GM12878 (cell line): Measurements from ENCODE around the gene ELMO3. TPM values are rescaled to one million over a fixed set of nuclear protein-coding genes. Genes with fewer than 3 reads are reported as not detected.
A peak's percentile ranks its signal among the peaks of the same experiment; 100 is the strongest.

Source experiments
- ATAC-seq: fragments of 200-7000 bp; cut with Tn5 transposase; 3 replicates; pipeline ENCODE4 v1.9.1; 2020; ENCODE audit warnings: mild to moderate bottlenecking, moderate library complexity
- BruUV-seq: library from RNA; stranded (reverse); fragments of 400-500 nt; replicated peaks from 2 replicates; lab custom pipeline; 2021; lab: Mats Ljungman, UMichigan
- CTCF ChIA-PET: fragments of 300-600 bp; sonication (Branson Sonifier 250); formaldehyde crosslinking; extraction: SDS; loops from one replicate; lab custom pipeline; 2021; ENCODE audit warnings: inconsistent platforms; lab: Yijun Ruan, JAX
- POLR2A ChIA-PET: fragments of 350-600 bp; formaldehyde crosslinking; extraction: SDS; loops from one replicate; lab custom pipeline; 2021; ENCODE audit warnings: inconsistent platforms; lab: Charles Lee
- RAD21 ChIA-PET: fragments of 300-600 bp; sonication (Branson Sonifier 250); formaldehyde crosslinking; loops from one replicate; lab custom pipeline; 2023; ENCODE audit warnings: antibody characterized with exemption; ENCODE audit not compliant: unreplicated experiment; lab: Charles Lee
- SMC1A ChIA-PET: fragments of 300-600 bp; sonication (Branson Sonifier 250); formaldehyde crosslinking; loops from one replicate; lab custom pipeline; 2023; ENCODE audit not compliant: unreplicated experiment, uncharacterized antibody; lab: Charles Lee
- DNase-seq: peaks from one replicate; pipeline ENCODE4 v3.0.0-alpha.2; 2011; ENCODE audit warnings: low read depth, low spot score
- FAIRE-seq: peaks from 3 replicates; lab custom pipeline; 2011; peaks lifted over from hg19 to GRCh38; lab: Jason Lieb, UNC
- H2AFZ ChIP-seq: 2 replicates; pipeline ENCODE4 v1.6.0; 2011; ENCODE audit warnings: low read depth, low read length, control low read depth; ENCODE audit not compliant: control insufficient read depth
- H3K27ac ChIP-seq: 2 replicates; pipeline ENCODE4 v1.5.1; 2011; ENCODE audit warnings: control low read depth; ENCODE audit not compliant: control insufficient read depth, insufficient read depth
- H3K27me3 ChIP-seq, 2 experiments: replicated peaks in 1 of 2; 2 replicates each; pipeline versions ENCODE4 v1.6.0 to v1.6.1; 2011; ENCODE audit warnings: low read length in 1 of 2; ENCODE audit not compliant: control insufficient read depth in 2 of 2, insufficient read depth in 2 of 2
- H3K36me3 ChIP-seq, 2 experiments: 2 replicates each; pipeline ENCODE4 v1.5.1; 2011; ENCODE audit warnings: low read length in 1 of 2; ENCODE audit not compliant: control insufficient read depth in 2 of 2, insufficient read depth in 2 of 2
- H3K4me1 ChIP-seq: 2 replicates; pipeline ENCODE4 v1.6.1; 2011; ENCODE audit warnings: mild to moderate bottlenecking, low read length, moderate library complexity, mixed read lengths; ENCODE audit not compliant: control insufficient read depth, insufficient read depth
- H3K4me2 ChIP-seq: 2 replicates; pipeline ENCODE4 v1.6.0; 2011; ENCODE audit warnings: control low read depth; ENCODE audit not compliant: control insufficient read depth, insufficient read depth
- H3K4me3 ChIP-seq: fragments of 200-600 bp; sonication (generic); 2 replicates; pipeline ENCODE4 v1.5.1; 2016
- H3K79me2 ChIP-seq: 2 replicates; pipeline ENCODE4 v1.6.0; 2011; ENCODE audit warnings: low read length; ENCODE audit not compliant: control insufficient read depth, insufficient read depth
- H3K9ac ChIP-seq: 2 replicates; pipeline ENCODE4 v1.8.0; 2011; ENCODE audit warnings: low read length, control low read depth, mixed read lengths; ENCODE audit not compliant: control insufficient read depth, insufficient read depth
- H3K9me3 ChIP-seq: replicated peaks from 3 replicates; pipeline ENCODE4 v1.5.1; 2011; ENCODE audit warnings: mild to moderate bottlenecking, low read length; ENCODE audit not compliant: control insufficient read depth, insufficient read depth
- H4K20me1 ChIP-seq: 2 replicates; pipeline ENCODE4 v1.6.0; 2011; ENCODE audit not compliant: control insufficient read depth, insufficient read depth
- POLR2A ChIP-seq: IDR thresholded peaks from 2 replicates; pipeline ENCODE4 v1.6.1; 2011; ENCODE audit warnings: low read depth, mild to moderate bottlenecking, low read length
- WGBS: methylation state at CpG from one replicate; pipeline ENCODE4 v1.1.6; 2016; ENCODE audit warnings: low lambda C conversion rate; ENCODE audit not compliant: insufficient replicate concordance, insufficient coverage; ENCODE audit errors: missing lambda C conversion rate; 5-methylcytosine and 5-hydroxymethylcytosine counted together
- in situ Hi-C: fragments of 300-500 bp; cut with MboI; formaldehyde crosslinking; loops from 9 replicates; pipeline ENCODE4 v1.14.3; 2018; ENCODE audit warnings: mixed read lengths
- intact Hi-C: fragments of 100-400 bp; cut with micrococcal nuclease; formaldehyde crosslinking; loops from one replicate; pipeline ENCODE4 v1.14.2; 2022; ENCODE audit not compliant: unreplicated experiment
- polyA plus RNA-seq, 11 experiments: library from polyadenylated mRNA; depleted of rRNA in 4 of 11; unstranded in 6 of 11; stranded (reverse) in 5 of 11; fragments of >200 nt; fragmentation: Nextera tagmentation in 4 of 11; fragmentation: Illumina TruSeq in 1 of 11; extraction: Ambion mirVana in 4 of 11; extraction: Trizol in 1 of 11; gene quantifications; 1 replicate in 1 of 11; 2 replicates in 10 of 11; pipeline versions ENCODE4 v1.2.1 to v1.2.3, GENCODE V29; 2011 to 2016; ENCODE audit warnings: inconsistent platforms in 2 of 11, missing spikeins in 2 of 11, low read depth in 1 of 11
- total RNA-seq, 4 experiments: library from RNA; depleted of rRNA in 3 of 4; stranded (reverse); fragments of >200 nt in 3 of 4; fragmentation: Illumina TruSeq in 1 of 4; extraction: Trizol in 1 of 4; gene quantifications; 2 replicates each; pipeline versions ENCODE4 v1.2.1 to v1.2.3, GENCODE V29; 2013 to 2021
- TF ChIP-seq, protein P1 (sequence below): IDR thresholded peaks from 2 replicates; pipeline ENCODE4 v1.6.1; 2012; ENCODE audit warnings: improper control_type of control experiment, low read depth, low read length; ENCODE audit not compliant: insufficient replicate concordance

ELMO3 gene
- total and polyA plus RNA-seq, 10 of the 15 experiments (the other 5 are each of a cell fraction or from before 2014, with no cell fraction given): 0.05 to 4.7 (median 0.96) TPM; not detected in 1

DNA sequence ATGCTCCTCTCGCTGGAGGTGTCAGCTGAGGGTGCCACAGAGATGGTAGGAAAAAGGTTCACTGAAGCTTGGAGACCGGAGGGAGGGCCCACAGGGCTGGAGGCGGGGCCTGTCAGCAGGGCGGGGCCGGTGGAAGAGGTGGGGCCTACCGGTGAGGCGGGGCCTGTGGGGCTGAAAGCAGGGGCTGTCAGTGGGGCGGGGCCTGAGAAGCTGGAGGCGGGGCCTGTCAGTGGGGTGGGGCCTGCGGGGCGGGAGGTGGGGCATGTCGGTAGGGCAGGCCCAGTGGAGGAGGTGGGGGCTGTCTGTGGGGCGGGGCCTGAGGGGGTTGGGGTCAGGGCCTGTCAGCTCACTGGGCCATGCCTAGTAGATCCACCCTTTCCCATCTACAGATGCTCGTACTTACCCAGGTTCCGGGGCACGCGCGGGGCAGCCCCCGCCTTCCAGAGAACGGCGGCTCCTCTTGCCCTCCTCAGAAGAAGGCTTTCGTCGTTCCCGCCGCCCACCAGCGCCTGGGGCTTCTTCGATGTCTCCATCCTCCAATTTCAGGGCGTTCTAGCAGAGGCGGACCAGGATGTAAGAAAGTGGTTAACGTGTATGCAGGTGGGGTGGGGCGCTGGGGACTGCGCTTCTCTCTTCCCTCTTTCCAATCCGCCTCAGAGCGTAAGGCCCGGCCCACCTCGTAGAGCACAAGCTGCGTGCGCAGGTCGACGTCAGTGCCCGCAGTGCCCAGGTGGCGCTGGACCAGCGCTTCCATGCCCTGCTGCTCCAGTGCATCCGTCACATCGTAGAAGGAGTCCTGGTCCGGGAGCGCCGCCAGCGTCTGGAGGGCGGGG is 37.8 kb downstream of the ELMO3 start:
- ChIA-PET SMC1A (interaction anchor here (2.1 kb wide), 1 partner anchor 10 kb away, joined by 8 read pairs; the partner anchor contains the start of gene TMEM208), CTCF (interaction anchor here (1.4 kb wide), 1 partner anchor 10 kb away, joined by 5 read pairs; the partner anchor contains the start of gene TMEM208), RAD21 (interaction anchor here (0.6 to 0.7 kb wide), 2 partner anchors 9 to 10 kb away, joined by 3 to 4 read pairs; no protein-coding TSS in a partner anchor), POLR2A (interaction anchor here (0.6 to 0.8 kb wide), 2 partner anchors 9 to 45 kb away, joined by 3 to 4 read pairs; partner anchors contain the start of gene E2F4)
- Histone ChIP-seq H3K9me3 (no peaks in the 10 kb centered on the region), H2AFZ (no peak overlapping the region), H3K27me3 (no peaks in the 10 kb centered on the region), H3K4me3 (no peak overlapping the region), H3K27ac (no peak overlapping the region), H4K20me1 (no peaks in the 10 kb centered on the region), H3K36me3 (peaks cover 20 to 35% of the 10 kb centered on the region in 2 experiments; a peak in 3 of 4 replicates), H3K4me1 (0 out of 2 replicates have a peak, but pooled peaks cover 3% of the 10 kb centered on the region), H3K79me2 (peaks cover 5% of the 10 kb centered on the region), H3K9ac (no peak overlapping the region), H3K4me2 (no peak overlapping the region)
- intact Hi-C loops (no loop called here), in situ Hi-C loops (no loop called here)
- ATAC-seq (peak; percentile 97), DNase-seq (no peak), FAIRE-seq (no peak)
- peak; percentile 19; the same call in 1 of the 2 replicates for TF ChIP-seq POLR2A
- TF ChIP-seq, protein P1, sequence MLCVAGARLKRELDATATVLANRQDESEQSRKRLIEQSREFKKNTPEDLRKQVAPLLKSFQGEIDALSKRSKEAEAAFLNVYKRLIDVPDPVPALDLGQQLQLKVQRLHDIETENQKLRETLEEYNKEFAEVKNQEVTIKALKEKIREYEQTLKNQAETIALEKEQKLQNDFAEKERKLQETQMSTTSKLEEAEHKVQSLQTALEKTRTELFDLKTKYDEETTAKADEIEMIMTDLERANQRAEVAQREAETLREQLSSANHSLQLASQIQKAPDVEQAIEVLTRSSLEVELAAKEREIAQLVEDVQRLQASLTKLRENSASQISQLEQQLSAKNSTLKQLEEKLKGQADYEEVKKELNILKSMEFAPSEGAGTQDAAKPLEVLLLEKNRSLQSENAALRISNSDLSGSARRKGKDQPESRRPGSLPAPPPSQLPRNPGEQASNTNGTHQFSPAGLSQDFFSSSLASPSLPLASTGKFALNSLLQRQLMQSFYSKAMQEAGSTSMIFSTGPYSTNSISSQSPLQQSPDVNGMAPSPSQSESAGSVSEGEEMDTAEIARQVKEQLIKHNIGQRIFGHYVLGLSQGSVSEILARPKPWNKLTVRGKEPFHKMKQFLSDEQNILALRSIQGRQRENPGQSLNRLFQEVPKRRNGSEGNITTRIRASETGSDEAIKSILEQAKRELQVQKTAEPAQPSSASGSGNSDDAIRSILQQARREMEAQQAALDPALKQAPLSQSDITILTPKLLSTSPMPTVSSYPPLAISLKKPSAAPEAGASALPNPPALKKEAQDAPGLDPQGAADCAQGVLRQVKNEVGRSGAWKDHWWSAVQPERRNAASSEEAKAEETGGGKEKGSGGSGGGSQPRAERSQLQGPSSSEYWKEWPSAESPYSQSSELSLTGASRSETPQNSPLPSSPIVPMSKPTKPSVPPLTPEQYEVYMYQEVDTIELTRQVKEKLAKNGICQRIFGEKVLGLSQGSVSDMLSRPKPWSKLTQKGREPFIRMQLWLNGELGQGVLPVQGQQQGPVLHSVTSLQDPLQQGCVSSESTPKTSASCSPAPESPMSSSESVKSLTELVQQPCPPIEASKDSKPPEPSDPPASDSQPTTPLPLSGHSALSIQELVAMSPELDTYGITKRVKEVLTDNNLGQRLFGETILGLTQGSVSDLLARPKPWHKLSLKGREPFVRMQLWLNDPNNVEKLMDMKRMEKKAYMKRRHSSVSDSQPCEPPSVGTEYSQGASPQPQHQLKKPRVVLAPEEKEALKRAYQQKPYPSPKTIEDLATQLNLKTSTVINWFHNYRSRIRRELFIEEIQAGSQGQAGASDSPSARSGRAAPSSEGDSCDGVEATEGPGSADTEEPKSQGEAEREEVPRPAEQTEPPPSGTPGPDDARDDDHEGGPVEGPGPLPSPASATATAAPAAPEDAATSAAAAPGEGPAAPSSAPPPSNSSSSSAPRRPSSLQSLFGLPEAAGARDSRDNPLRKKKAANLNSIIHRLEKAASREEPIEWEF: no peak
- no TSS peak for BruUV-seq
- 94% methylated on average over 43 of the region's 50 CpGs for WGBS
